Skeletal muscle tissue (tissue), 4 donors: ENCODE results near the gene HOXC10. TPM values are rescaled to one million over a fixed set of nuclear protein-coding genes. Genes with fewer than 3 reads are reported as not detected.

Experiments used
- H3K27ac ChIP-seq: one replicate; pipeline ENCODE4 v1.7.0; 2013; ENCODE audit warnings: mild to moderate bottlenecking, low read depth, low read length, inconsistent platforms
- H3K27me3 ChIP-seq, 3 donors: one replicate each; pipeline ENCODE4 v1.7.0; 2013; ENCODE audit warnings: low read length in 3 of 3; ENCODE audit not compliant: control insufficient read depth in 3 of 3, insufficient read depth in 3 of 3
- H3K36me3 ChIP-seq, 3 donors: one replicate each; pipeline ENCODE4 v1.7.0; 2013; ENCODE audit warnings: low read length in 3 of 3; ENCODE audit not compliant: control insufficient read depth in 3 of 3, insufficient read depth in 3 of 3
- H3K4me1 ChIP-seq, 3 donors: one replicate each; pipeline ENCODE4 v1.7.0; 2013; ENCODE audit warnings: low read length in 3 of 3, mild to moderate bottlenecking in 3 of 3; ENCODE audit not compliant: control insufficient read depth in 3 of 3, insufficient read depth in 3 of 3
- H3K4me3 ChIP-seq, 3 donors: one replicate each; pipeline ENCODE4 v1.7.0; 2013; ENCODE audit warnings: low read length in 3 of 3
- H3K9ac ChIP-seq, 3 donors: one replicate each; pipeline ENCODE4 v1.7.0; 2013; ENCODE audit warnings: low read length in 3 of 3, mild to moderate bottlenecking in 3 of 3, moderate library complexity in 2 of 3, low read depth in 1 of 3
- H3K9me3 ChIP-seq, 3 donors: one replicate each; pipeline ENCODE4 v1.7.0; 2013; ENCODE audit warnings: low read length in 3 of 3; ENCODE audit not compliant: control insufficient read depth in 3 of 3
- total RNA-seq: library from RNA; depleted of rRNA; stranded (reverse); fragments of >200 nt; gene quantifications from one replicate; pipeline ENCODE4 v1.2.3, GENCODE V29; 2014
- donor health status: Osteomylitis.

The HOXC10 gene
- total RNA-seq, 1 donor from 2014 or later = 3.7 TPM

DNA sequence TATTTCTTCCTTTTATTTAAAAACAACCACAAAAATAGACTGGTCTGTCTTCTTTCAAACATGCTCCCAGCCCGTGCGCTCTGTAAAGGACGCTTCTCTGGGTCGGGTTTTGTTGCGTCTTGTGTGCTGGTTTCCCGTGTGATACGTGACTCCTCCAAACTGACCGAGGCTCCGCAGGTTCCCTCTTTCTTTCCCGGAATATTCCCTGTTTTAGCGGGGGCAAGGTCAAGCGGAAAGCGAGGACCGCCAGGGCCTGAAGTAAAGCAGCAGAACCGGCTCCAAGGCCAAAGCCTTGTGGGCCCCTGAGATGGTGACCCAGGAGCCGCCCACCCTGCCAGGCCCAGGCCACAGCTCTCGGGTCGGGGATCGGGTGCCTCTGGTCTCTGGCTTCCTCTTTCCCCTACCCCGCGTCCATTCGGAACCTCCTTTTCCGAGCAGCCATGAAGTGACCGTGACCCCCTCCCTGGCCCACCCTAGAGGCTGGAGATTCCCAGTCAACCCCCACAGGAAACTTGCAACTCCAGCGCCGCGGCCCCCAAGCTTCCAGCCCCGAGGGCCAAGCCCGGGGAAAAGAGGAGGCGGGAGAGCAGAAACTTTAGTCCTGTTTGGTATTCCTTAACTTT lies 885 bp upstream of the HOXC10 start:
- H3K9ac ChIP-seq = peak overlapping the region; percentile 84 to 97 (median 88)
- H3K27ac ChIP-seq = peak overlapping the region; percentile 97
- no peaks in the 10 kb centered on the region for H3K36me3 ChIP-seq
- H3K27me3 ChIP-seq = peaks cover 18 to 51% (median 30%) of the 10 kb centered on the region in 3 donors
- H3K9me3 ChIP-seq = no peaks in the 10 kb centered on the region
- peaks cover 36 to 76% (median 44%) of the 10 kb centered on the region in 3 donors for H3K4me1 ChIP-seq
- H3K4me3 ChIP-seq = peak overlapping the region; percentile 65 to 70 (median 70)

DNA sequence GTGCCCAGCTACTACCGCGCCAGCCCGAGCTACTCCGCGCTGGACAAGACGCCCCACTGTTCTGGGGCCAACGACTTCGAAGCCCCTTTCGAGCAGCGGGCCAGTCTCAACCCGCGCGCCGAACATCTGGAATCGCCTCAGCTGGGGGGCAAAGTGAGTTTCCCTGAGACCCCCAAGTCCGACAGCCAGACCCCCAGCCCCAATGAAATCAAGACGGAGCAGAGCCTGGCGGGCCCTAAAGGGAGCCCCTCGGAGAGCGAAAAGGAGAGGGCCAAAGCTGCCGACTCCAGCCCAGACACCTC lies 697 bp downstream of the HOXC10 start:
- Histone ChIP-seq H3K9ac (peak overlapping the region; percentile 95 to 97 (median 97)), H3K36me3 (no peaks in the 10 kb centered on the region), H3K4me1 (peaks cover 46 to 82% (median 51%) of the 10 kb centered on the region in 3 donors), H3K9me3 (no peaks in the 10 kb centered on the region), H3K27ac (peak overlapping the region; percentile 100), H3K4me3 (peak overlapping the region; percentile 87 to 95 (median 91)), H3K27me3 (peaks cover 10 to 39% (median 26%) of the 10 kb centered on the region in 3 donors)

DNA sequence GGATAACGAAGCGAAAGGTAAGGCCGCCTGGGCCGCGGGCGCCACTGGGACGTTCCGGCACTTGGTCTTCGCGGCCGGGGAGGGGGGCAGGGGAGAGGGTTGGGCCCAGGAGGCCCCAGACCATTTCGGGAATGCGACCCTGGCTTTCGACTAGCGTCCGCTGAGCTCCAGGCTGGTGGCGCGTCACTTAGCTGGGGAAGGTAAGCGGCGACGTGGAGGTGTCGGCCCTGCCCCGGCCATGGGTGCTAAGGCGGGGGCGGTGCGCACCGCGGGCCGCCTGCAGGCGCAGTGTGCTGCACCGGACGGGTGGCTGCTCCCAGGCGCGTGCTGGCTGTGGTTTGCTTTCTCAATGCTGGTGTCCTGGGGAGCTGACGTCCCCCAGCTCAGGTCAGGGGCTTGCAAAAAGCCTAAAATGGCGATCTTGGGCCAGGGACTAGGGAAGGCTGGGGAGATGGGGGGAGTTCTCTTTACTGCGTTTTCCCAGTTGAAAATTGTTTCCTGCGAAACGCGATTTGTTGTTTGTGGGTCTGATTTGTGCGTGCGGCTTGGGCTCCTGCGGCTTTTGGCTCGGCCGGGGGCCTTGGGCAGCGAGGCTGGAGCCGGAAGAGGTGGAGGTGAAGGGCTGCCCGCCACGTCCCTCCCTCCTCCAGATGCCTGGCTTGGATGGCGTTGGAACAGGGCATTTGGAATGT lies 1.2 kb downstream of the HOXC10 start:
- Histone ChIP-seq H3K27ac (peak overlapping the region; percentile 100), H3K9me3 (no peaks in the 10 kb centered on the region), H3K4me3 (peak overlapping the region; percentile 87 to 95 (median 91)), H3K4me1 (peaks cover 51 to 84% (median 53%) of the 10 kb centered on the region in 3 donors), H3K9ac (peak overlapping the region; percentile 95 to 97 (median 97)), H3K27me3 (peaks cover 10 to 34% (median 26%) of the 10 kb centered on the region in 3 donors), H3K36me3 (no peaks in the 10 kb centered on the region)

DNA sequence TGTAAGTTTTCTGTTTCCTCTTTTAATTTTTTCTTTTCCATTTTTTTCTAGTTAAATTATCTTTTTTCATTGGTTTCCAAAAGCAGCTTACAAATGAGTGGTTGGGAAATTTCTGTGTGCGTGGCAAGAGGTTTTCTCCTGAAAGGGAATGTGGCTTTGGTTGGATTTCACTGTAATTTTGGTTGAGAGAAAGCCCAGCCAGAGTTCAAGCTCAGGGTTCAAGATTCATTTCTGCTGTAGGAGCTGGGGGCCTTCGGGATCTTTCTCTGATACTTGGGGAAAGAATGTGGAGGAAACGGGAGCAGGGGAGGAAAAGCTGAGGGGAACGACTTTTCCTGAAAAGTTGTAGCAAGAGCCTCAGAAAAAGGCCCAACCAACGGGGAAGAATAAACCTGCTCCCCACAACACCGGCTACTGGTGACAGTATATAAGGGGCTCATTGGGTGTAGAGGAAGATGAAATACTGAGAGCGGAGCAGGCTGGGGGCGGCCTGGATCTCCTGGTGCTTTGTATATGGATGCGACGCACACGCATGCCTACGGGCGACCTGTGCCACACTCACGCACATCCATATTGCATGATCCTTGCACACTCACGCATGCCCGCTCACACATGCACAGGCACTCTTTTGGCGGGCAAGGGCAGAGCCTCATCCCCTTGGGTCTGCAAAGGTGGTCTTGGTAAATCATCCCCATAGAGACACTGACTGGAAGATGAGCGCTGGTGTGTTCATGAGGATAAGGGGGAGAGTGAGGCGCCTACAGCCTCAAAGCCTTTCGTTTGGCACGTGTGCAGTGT lies 1.9 kb downstream of the HOXC10 start:
- Histone ChIP-seq H3K9me3 (no peaks in the 10 kb centered on the region), H3K36me3 (no peaks in the 10 kb centered on the region), H3K27ac (peak overlapping the region; percentile 100), H3K4me3 (peak overlapping the region; percentile 87 to 95 (median 91)), H3K9ac (peak overlapping the region; percentile 95 to 97 (median 97)), H3K27me3 (peaks cover 10 to 28% (median 24%) of the 10 kb centered on the region in 3 donors), H3K4me1 (peaks cover 54 to 86% (median 58%) of the 10 kb centered on the region in 3 donors)

DNA sequence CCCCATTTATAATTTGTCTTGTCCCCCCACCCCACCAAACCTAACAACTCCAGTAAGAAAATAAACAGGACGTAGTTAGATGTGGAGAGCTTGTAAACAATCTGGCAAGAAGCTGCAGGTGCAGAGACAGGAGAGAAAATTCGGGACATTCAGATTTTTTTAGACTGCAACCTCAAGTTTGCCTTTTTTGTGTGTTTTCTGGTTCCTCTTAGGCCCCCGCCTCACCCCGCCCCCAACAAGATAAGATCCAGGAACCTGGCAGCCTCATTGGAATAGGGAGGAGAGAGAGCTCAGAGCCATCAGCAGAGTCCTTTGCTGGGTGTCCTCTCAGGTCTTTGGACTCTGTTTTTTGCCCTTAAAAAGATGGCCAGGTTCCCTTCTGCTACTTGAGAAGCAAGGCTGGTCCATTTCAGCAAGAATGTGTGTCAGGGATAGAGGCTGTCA lies 2.9 kb downstream of the HOXC10 start:
- peak overlapping the region; percentile 95 to 97 (median 97) for H3K9ac ChIP-seq
- peaks cover 62 to 84% (median 64%) of the 10 kb centered on the region in 3 donors for H3K4me1 ChIP-seq
- H3K4me3 ChIP-seq = peak overlapping the region; percentile 87 to 95 (median 91)
- H3K36me3 ChIP-seq = no peaks in the 10 kb centered on the region
- no peaks in the 10 kb centered on the region for H3K9me3 ChIP-seq
- H3K27ac ChIP-seq = peak overlapping the region; percentile 100
- peaks cover 10 to 24% (median 19%) of the 10 kb centered on the region in 3 donors for H3K27me3 ChIP-seq

DNA sequence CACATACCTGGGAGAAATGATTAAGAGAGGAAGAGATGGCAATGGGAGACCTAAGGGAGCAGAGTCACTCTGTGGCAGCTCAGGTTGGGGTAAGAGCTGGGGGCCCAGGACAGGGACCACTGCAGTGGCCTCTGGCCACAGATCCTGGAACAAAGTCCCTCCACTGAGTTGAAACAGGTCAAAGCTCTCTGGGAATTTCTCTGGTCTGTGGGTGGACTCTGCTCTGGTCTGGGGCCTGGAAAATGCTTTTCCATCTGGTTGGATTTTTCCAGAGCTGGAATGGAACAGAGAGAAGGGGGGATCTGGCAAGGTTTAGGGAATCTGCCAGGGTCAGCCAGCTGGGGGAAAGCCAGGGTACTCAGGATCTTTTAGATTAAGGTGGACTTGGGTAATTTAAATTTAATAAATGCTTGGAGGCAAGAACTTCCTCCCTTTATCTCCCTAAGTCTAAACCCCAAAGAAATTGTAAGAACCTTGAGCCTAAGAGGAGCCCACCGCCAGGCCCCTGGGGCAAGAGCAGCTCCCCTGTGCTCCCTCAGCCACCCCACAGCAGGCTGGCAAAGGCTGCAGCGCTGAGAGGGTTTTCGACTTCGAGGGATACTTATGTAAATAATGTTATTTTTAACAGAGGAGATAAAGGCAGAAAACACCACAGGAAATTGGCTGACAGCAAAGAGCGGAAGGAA lies 3.7 kb downstream of the HOXC10 start:
- H3K36me3 ChIP-seq = no peaks in the 10 kb centered on the region
- H3K4me1 ChIP-seq = peaks cover 68 to 83% (median 70%) of the 10 kb centered on the region in 3 donors
- H3K9ac ChIP-seq = peak overlapping the region; percentile 34 to 97 (median 65)
- H3K27me3 ChIP-seq = peaks cover 9 to 24% (median 10%) of the 10 kb centered on the region in 3 donors
- peak overlapping the region; percentile 52 to 91 (median 57) for H3K4me3 ChIP-seq
- H3K27ac ChIP-seq = peak overlapping the region; percentile 100
- H3K9me3 ChIP-seq = no peaks in the 10 kb centered on the region

DNA sequence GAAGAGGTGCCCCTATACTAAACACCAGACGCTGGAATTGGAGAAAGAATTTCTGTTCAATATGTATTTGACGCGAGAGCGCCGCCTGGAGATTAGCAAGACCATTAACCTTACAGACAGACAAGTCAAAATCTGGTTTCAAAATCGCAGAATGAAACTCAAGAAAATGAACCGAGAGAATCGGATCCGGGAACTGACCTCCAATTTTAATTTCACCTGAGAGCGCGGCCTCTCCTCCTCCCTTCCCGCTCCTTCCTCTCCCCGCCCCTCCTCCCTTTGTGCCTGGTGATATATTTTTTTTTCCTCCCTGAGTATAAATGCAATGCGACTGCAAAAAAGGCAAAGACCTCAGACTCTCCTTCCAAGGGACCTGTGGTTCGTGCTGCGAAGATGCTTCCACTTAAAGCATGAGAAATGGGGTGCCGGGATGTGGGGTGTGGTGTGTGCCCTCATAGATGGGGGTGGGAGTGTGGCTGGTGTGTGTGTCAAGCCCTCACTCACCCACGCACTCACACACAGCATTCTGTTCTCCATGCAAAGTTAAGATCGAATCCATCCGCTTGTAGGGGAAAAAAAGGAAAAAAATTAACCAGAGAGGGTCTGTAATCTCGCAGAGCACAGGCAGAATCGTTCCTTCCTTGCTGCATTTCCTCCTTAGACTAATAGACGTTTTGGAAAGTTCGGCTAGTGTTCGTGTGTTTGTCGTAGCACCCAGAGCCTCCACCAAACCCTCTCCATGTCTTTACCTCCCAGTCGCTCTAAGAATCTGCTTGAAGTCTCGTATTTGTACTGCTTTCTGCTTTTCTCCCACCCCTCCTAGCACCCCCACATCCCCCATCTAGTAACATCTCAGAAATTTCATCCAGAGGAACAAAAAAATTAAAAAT lies 4.5 kb downstream of the HOXC10 start:
- Histone ChIP-seq H3K4me1 (peaks cover 69 to 86% (median 70%) of the 10 kb centered on the region in 3 donors), H3K27me3 (peaks cover 4 to 21% (median 5%) of the 10 kb centered on the region in 3 donors), H3K9ac (peak overlapping the region; percentile 64 to 81 (median 69)), H3K9me3 (no peaks in the 10 kb centered on the region), H3K4me3 (peak overlapping the region; percentile 57 to 91 (median 70)), H3K36me3 (no peaks in the 10 kb centered on the region), H3K27ac (peak overlapping the region; percentile 100)

DNA sequence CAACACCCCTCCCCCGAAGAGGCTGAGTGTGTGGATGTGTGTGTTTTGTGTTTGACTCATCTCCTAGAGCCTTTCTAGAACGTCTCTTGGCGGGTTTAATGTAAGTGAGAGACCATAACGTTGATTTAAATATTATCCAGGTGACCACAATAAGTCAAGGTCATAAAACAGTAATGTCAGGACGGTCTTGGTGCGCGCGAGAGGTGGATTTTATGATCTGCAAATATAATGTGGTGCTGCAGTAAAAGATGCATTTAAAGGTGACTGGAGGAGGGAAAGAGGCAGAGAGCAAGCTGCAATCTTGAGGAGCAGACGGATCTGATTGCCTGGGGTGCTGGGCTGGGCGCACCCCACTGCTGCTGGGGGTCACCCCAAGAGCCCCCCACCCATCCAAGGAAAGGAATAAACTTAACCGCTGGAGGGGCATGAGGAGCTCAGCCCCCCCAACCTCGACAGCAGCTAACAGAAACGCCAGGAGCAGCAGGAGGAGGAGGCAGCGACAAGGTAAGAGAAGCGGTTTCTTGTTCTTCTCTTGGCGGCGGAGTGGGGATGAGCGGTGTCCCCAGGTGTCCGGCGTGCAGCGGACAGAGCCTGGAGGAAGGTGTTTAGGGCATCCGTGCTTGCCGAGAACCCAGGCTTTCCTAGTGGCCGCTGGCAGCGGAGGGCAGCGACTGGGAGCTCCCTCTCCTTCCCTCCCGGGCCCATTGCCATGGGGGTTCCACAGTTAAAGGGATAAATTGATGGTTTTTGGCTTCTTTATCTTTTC lies 5.5 kb downstream of the HOXC10 start:
- Histone ChIP-seq H3K4me1 (peaks cover 72 to 91% (median 74%) of the 10 kb centered on the region in 3 donors), H3K27me3 (peaks cover 4 to 21% (median 5%) of the 10 kb centered on the region in 3 donors), H3K27ac (peak overlapping the region; percentile 100), H3K9ac (peak overlapping the region; percentile 34 to 81 (median 71)), H3K36me3 (no peaks in the 10 kb centered on the region), H3K9me3 (no peaks in the 10 kb centered on the region), H3K4me3 (peak overlapping the region; percentile 42 to 72 (median 67))
